Activated CD4-positive, CD25-positive, alpha-beta regulatory T cell (primary cell): ENCODE measurements around the gene ZNF10.

Experiments used
- DNase-seq, 4 experiments: peaks; one replicate each; lab custom pipeline; 2025; lab: John Stamatoyannopoulos, UW

Gene ZNF10

GRCh38 chr12:133201888-133202287 lies 71.5 kb downstream of the ZNF10 start:
- DNase-seq: no peak

GRCh38 chr12:133202493-133203343 lies 72.3 kb downstream of the ZNF10 start:
- no peak for DNase-seq

GRCh38 chr12:133203344-133204263 lies 73.2 kb downstream of the ZNF10 start:
- no peak for DNase-seq

DNA sequence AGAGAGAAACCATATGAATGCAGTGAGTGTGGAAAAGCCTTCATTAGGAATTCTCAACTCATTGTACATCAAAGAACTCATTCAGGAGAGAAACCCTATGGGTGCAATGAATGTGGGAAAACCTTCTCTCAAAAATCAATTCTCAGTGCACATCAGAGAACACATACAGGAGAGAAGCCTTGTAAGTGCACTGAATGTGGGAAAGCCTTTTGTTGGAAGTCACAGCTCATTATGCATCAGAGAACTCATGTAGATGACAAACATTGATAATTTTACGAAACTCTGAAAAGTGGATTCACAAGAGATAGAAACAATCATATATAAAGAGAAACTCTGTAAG lies 73.8 kb downstream of the ZNF10 start:
- DNase-seq: no peak

- no peak for DNase-seq
These were observed 76.0 kb downstream of the ZNF10 start for GRCh38 chr12:133206390-133206789.
